H1 (cell line): ENCODE results near the gene CLUH.

Experiments
- CHD1 ChIP-seq: IDR thresholded peaks from 2 replicates; pipeline ENCODE4 v1.6.1; 2012; ENCODE audit warnings: low read depth, low read length, improper control_type of control experiment
- CTCF ChIP-seq, 3 experiments: IDR thresholded peaks; 1 replicate in 2 of 3; 2 replicates in 1 of 3; pipeline versions ENCODE4 v1.5.1 to v1.6.1; 2011; ENCODE audit warnings: low read length in 3 of 3, mild to moderate bottlenecking in 3 of 3, inconsistent platforms in 2 of 3, low read depth in 1 of 3, moderate library complexity in 1 of 3; ENCODE audit not compliant: insufficient read depth in 1 of 3; ENCODE audit errors: control extremely low read depth in 1 of 3
- EP300 ChIP-seq, 2 experiments: IDR thresholded peaks; 1 replicate in 1 of 2; 2 replicates in 1 of 2; pipeline ENCODE4 v1.6.1; 2011 to 2012; ENCODE audit warnings: low read depth in 2 of 2, low read length in 2 of 2, mild to moderate bottlenecking in 2 of 2, borderline replicate concordance in 1 of 2, inconsistent platforms in 1 of 2, moderate library complexity in 1 of 2
- FOSL1 ChIP-seq: IDR thresholded peaks from 2 replicates; pipeline ENCODE4 v1.6.1; 2011; ENCODE audit warnings: mild to moderate bottlenecking, low read depth, low read length, moderate library complexity; ENCODE audit not compliant: insufficient read depth
- JUND ChIP-seq: IDR thresholded peaks from 2 replicates; pipeline ENCODE4 v1.6.1; 2011; ENCODE audit warnings: mild to moderate bottlenecking, improper control_type of control experiment, low read length
- MAFK ChIP-seq: IDR thresholded peaks from 2 replicates; pipeline ENCODE4 v1.6.1; 2012; ENCODE audit warnings: low read depth, mild to moderate bottlenecking, improper control_type of control experiment, low read length
- NANOG ChIP-seq: IDR thresholded peaks from 2 replicates; pipeline ENCODE4 v1.6.1; 2011; ENCODE audit warnings: low read length, low read depth, mild to moderate bottlenecking, inconsistent platforms; ENCODE audit not compliant: insufficient read depth, poor library complexity, severe bottlenecking
- POLR2A ChIP-seq, 2 experiments: IDR thresholded peaks; 1 replicate in 1 of 2; 2 replicates in 1 of 2; pipeline ENCODE4 v1.6.1; 2011; ENCODE audit warnings: low read depth in 2 of 2, low read length in 2 of 2, mild to moderate bottlenecking in 2 of 2; ENCODE audit errors: control extremely low read depth in 1 of 2
- RNF2 ChIP-seq: fragments of 200-900, 300-1000 bp; sonication (generic); IDR thresholded peaks from 2 replicates; pipeline ENCODE4 v1.7.1; 2016; ENCODE audit warnings: borderline replicate concordance, low read depth, mild to moderate bottlenecking, antibody characterized with exemption, low read length; ENCODE audit not compliant: poor library complexity, severe bottlenecking; ENCODE audit errors: missing control alignments
- SIRT6 ChIP-seq: IDR thresholded peaks from one replicate; pipeline ENCODE4 v1.7.1; 2012; ENCODE audit warnings: low read length, inconsistent platforms
- SP1 ChIP-seq: IDR thresholded peaks from 2 replicates; pipeline ENCODE4 v1.6.1; 2011; ENCODE audit warnings: low read depth, low read length
- SP4 ChIP-seq: IDR thresholded peaks from 2 replicates; pipeline ENCODE4 v1.6.1; 2012; ENCODE audit warnings: low read length, inconsistent platforms
- TCF12 ChIP-seq: IDR thresholded peaks from 2 replicates; pipeline ENCODE4 v1.6.1; 2011; ENCODE audit warnings: low read depth, mild to moderate bottlenecking, low read length
- TF ChIP-seq, protein P1 (sequence below): IDR thresholded peaks from 2 replicates; pipeline ENCODE4 v1.6.1; 2012; ENCODE audit warnings: inconsistent platforms

- no peak for TF ChIP-seq MAFK
- no peak for TF ChIP-seq EP300 (IDR thresholded peaks at IDR 0.05; ENCODE audit: borderline replicate concordance in 1 of 2, low read depth in 2 of 2, low read length in 2 of 2)
- TF ChIP-seq CHD1: no peak
- no peak for TF ChIP-seq NANOG
- TF ChIP-seq FOSL1: no peak
- no peak for TF ChIP-seq POLR2A (IDR thresholded peaks at IDR 0.05; ENCODE audit: control extremely low read depth in 1 of 2, low read depth in 2 of 2, low read length in 2 of 2)
- TF ChIP-seq SP1: no peak
- TF ChIP-seq SP4: no peak
- no peak for TF ChIP-seq SIRT6
- no peak for TF ChIP-seq CTCF (IDR thresholded peaks at IDR 0.05; ENCODE audit: control extremely low read depth in 1 of 3, insufficient read depth in 1 of 3, low read depth in 1 of 3, low read length in 3 of 3)
- no peak for TF ChIP-seq RNF2
- TF ChIP-seq, protein P1, sequence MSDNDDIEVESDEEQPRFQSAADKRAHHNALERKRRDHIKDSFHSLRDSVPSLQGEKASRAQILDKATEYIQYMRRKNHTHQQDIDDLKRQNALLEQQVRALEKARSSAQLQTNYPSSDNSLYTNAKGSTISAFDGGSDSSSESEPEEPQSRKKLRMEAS: no peak
- TF ChIP-seq JUND: no peak
- no peak for TF ChIP-seq TCF12
Observed at GRCh38 chr17:2705263-2705662, 6.3 kb downstream of the CLUH start.
